COR-L47 (cell line): Measurements from ENCODE around the gene ZNF362.

Source experiments
- DNase-seq: peaks from one replicate; lab custom pipeline; 2025; lab: John Stamatoyannopoulos, UW

Gene ZNF362

DNA sequence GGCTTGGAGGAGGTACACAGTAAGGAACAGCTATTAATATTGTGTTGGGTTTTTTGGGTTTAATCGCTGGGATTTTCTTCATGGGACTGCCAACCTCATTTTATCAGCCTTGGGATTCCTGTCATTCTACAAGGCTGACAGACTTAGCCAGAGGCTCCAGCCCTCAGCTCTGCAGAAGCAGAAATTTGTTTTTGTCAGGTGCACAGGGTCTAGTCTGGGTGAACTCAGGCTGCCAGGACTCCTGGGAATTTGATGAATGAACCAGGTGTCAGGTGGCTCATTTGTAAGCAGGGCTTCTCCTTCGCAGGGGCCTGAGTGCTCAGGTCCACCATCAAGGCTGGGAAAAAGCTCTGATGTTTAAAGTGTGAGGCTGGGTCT is 11.5 kb upstream of the ZNF362 start:
- DNase-seq: no peak

DNA sequence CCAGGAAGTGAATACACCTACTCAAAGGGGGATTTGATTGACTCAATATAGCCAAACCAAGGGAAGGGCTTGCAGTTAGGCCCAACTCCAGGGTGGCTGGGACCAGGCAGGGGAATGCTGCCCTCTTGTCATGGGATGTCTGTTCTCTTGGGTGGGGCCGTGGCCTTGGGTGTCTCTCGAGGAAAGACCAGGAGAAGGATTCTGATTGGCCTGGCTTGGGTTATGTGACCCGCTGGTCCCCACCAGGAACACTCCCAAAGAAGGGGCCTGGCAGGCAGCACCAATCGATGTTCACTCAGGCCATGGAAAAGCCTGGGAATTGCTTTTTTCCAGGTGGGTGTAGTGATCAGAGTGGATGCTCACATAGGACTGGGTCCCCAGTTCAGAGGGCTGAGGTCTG is 10.1 kb upstream of the ZNF362 start:
- no peak for DNase-seq

DNA sequence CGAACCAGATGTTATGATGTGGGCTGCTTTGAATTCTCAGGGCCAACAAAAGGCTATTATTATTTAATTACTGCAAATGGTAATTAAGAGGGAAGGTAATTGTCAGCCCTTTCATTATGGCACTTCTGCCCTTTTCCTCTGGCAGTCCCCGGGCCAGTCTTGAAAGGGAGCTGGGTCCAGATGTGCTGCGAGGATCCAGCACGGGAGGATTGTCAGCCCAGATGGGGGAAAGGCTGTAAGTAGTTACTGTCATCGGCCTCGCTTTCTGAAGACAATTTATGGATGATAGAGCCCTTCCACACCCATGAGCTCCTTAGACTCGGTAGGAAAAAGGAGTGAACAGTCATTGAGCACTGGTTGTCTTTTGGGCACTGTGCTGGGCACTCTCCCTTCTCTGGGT is 8.7 kb upstream of the ZNF362 start:
- no peak for DNase-seq

DNA sequence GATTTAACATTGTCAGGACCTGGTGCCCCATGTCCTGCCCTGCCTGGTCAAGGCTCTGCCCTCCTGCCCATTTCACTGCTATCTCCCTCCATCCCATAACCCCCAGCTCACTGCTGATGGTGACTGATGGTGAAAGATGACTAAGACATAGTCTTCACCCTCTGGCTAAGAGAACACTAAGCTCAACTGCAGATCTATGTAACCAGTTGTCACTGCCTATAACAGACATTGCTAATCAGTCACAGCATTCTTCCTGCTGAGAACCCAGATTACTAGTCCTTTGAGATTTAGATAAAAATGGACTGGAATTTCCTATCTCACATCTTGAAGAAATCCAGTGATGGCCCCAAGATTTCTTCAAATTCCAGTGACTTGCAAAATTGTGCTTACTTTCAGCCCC is 8.0 kb upstream of the ZNF362 start:
- DNase-seq: no peak

DNA sequence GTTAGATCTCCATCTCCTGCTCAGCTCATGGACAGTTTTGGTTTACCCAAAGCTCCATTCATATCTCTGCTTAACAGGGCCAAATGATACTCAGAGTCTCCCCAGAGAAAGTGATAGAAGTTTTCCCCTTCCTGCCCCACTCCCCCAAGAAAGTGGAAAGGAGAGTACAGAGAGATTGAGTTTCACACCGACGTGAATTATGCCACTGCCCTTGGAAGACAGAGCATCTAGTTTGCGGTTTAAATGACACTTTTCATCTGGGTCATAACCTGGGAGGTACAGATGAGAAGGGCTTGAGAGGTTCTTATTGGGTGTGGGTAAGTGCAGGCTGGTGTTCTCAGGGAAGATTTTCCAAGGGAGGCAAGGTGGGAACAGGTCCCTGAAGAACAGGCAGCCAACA is 6.9 kb upstream of the ZNF362 start:
- DNase-seq: no peak

DNA sequence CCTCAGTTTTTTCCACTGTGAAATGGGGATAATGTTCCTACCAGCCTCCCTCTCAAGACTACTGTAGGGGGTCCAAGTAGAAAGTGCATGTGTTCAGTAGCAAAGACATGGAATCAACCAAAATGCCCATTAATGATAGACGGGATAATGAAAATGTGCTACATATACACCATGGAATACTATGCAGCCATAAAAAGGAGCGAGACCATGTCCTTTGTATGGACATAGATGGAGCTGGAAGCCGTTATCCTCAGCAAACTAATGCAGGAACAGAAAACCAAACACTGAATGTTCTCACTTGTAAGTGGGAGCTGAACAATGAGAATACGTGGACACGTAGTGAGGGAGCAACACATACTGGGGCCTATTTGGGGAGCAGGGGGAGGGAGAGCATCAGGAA is 6.1 kb upstream of the ZNF362 start:
- DNase-seq: no peak

DNA sequence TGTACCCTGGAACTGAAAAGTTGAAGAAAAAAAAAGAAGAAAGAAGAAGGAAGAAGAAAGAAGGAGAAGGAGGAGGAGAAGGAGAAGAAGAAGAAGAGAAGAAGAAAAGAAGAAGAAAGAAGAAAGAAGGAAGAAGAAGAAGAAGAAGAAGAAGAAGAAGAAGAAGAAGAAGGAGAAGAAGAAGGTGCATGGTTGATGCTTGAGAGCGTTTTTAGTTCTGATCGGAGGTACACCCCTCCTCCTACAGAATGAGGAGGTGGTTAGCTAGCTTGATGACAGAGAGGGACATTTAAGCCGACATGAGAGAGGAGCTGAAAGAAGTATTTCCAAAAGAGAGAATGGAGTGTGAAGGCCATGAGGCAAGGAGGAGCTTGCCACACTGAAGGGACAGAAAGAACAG is 5.6 kb upstream of the ZNF362 start:
- DNase-seq: no peak

DNA sequence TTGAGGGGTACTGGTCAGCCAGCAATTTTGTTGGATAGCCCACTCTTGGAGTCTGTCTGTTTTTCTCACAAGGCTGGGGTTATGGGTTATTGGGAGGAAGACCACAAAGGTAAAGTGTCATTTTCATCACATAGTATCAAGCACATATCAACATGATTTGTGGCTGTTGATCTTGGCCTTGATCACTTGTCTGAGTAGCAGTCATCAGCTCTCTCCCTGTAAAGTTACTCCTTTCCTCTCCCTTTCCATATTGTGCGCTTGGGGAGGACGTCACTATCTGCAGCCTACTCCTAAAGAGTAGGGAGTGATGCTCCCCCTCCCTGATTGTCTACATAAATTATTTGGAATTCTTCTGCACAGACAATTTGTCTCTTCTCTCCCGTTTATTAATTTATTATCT is 1.8 kb upstream of the ZNF362 start:
- DNase-seq: no peak

DNA sequence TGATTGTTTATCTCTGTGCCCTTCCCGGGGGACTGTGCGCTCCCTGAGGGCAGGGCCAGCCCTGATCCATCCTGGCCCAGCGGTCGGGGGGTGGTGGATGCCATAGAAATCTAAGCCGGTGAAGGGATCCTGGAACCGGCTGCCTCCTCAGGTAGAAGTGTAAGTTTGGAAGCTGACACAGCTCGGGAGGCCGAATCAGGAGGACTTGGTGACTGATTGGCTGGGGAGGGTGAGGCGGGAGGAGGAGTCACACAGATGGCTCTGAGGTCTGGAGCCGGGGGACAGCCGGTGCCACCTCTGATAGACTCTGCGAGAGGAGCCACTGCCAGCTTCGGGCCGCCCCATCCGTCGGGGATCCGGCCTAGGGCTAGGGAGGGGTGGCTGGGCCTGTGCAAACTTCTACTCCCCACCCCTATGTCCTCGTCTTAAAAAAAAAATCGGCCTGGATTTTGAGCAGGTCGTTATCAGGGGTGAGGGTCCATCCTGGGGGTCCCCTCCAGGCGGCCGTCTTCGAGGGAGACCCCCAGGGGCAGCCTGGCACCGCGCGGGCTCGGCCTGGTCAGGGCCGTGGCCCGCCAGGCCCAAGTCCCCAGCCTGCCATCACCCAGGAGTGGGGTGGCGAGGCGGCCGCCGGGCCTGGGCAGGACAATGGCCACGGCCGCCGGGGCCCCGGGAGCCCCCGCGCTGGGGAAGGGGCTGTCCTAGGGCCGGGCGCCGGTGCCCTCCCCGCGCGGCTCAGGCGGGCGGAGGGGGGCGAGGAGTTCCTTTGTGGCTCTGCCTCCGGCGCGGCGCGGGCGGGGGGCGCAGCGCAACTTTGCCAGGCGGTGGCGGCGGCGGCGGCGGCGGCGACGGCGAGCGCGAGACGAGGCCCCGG is 708 bp upstream of the ZNF362 start:
- DNase-seq: peak; percentile 52

DNA sequence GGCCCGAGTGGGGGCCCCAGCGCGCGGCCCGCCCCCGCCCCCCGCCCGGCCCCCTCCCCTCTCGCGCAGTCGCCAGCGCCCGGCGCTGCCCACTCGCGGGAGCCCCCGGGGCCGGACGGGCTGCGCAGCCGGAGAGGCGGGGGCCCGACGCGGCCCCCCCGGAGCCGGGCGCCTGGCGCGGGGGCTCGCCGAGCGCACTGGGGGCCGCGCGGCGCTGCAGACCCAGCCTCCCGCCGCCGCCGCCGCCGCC is 146 bp upstream of the ZNF362 start:
- no peak for DNase-seq

DNA sequence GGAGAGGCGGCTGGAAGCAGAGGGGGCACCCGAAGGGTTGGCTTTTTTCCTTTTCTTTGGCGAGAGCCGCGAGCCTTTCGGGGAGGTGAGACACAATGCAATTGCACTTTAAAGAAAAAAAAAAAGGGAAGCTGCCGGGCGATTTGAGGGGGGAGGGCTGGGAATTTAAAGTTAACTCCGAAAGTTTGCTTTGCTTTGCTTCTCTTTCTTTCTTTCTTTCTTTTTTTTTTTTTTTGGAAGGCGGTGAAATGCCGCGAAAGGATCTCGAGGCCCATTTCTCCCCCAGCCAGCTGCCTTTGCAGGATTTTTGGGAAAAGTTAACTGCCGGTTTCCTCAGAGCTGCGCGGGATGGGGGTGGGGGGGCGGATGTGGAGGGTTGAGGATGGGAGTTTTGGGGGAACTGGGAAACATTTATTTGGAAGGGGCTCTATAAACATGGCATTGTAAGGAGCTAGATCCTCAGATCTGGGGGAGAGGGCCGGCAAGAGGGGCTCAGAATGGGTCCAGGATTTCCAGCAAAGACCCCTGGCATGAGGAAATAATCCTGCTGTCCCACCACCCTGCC is 997 bp downstream of the ZNF362 start:
- DNase-seq: no peak

DNA sequence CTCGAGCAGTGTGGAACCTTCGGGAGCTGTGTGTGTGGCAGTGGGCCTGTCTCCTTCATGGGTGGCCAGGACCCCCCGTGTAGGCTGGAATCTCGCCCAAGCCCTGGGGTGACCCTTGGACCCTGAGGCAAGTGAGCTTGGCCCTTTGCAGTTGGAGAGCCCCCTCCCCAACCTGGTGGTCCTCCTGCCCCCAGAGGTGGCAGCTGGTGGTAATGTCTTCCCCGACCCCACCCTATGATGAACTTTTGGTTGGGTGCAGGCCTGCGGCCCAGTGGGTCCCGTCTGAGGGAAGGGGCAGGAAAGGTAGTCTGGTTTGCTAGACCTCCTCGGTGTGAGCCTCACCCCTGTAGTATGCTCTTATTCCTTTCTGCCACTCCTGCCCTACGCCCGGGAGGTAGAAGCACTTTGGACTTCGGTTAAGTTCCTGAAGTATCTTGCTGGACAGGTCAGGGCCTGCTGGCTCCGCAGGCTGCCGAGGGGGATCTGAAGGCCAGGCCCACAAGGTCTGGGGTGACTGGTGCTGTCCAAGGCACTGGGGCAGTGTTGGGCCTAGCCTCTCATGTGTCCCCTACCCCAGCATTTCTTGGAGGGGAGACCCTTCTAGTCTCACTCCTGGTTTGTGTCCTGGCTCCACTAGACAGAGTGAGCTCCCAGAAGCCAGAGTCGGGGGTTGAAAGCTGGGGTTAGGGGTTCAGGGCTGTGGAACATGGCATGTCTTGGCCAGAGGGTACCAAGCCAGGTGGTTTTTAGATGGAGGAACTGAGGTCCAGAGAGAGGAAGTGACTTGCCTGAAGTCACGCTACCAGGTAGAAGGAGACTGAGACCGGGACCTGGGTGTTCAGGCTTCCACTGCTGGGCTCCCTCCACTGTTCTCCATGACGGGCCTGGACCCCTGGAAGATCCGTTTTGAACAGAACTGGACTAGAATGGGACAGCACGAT is 1.8 kb downstream of the ZNF362 start:
- DNase-seq: no peak

DNA sequence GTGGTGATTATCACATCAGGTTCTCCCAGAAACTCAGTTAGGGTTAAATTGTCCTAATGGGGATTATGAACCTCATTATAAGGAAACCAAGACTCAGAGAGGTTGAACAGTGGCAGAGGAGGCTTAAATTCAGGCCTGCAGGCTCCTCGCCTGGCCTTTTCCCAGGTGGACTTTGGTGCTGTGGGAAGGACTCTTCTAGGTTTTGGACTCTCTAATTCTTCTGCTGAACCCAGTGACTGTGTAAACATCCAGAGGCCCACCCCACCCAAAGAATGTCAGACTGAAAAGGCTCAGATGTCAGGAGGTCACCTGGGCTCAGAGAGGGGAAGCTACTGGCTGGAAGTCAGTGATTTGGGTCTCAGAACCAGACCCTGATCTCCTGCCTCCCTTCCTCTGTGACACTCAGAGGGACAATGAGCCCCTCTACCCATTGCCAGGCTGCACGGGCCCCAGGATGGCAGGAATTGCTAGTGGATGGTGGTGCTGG is 2.5 kb downstream of the ZNF362 start:
- DNase-seq: no peak

DNA sequence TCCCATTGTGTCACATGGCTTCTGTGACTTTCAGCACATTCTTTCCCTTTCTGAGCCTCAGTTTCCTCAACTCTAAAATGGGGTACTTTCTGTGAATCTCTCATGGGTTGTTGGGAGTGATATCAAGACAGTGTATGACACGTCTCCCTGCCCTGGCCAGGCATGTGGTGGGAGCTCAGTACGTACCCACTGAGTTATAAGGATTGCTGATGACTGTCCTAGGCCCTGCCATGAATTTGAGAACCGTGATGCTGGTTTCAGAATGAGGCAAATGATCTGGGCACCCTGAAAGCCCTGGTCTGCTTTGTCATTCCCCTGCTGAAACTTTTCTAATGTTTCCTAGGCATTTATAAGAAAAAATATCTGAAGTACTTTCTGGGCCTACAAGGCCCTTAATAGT is 3.6 kb downstream of the ZNF362 start:
- no peak for DNase-seq

DNA sequence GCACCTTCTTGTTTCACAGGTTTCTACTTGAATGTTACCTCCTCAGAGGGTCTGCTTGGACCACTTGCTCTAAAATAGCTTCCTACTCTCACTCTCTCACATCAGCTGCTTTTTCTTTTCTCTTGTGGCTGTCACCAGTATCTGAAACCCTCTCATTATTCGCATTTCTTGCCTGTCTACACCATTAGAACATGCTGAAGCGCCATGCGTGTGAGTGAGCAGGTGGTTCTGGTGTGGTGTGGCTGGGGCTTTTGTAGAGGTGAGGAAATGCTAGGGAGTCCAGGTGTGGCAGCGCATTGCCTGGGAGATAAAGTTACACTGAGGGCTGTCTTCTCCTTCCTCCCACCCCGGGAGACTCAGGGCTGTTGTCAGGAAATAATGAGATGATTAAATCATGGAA is 4.1 kb downstream of the ZNF362 start:
- peak; percentile 34 for DNase-seq

DNA sequence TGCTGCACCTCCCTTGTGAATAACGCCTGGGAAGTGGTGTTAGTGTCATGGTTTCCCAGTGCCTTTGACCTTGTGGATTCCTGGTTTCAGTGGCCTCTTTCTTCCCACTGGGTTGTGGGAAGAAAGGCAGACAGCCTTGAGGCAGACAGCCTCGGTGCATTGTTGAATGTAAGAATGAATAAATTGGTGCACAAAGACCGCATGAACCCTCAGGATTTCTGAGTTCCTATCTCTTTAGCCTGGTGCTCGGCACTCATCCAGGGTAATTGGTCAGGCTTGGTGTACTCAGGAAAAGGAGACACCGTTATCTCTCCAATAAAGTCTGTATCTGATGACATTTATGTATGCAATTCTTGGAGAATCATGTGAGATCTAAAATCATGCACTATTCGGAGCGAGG is 5.1 kb downstream of the ZNF362 start:
- DNase-seq: no peak

DNA sequence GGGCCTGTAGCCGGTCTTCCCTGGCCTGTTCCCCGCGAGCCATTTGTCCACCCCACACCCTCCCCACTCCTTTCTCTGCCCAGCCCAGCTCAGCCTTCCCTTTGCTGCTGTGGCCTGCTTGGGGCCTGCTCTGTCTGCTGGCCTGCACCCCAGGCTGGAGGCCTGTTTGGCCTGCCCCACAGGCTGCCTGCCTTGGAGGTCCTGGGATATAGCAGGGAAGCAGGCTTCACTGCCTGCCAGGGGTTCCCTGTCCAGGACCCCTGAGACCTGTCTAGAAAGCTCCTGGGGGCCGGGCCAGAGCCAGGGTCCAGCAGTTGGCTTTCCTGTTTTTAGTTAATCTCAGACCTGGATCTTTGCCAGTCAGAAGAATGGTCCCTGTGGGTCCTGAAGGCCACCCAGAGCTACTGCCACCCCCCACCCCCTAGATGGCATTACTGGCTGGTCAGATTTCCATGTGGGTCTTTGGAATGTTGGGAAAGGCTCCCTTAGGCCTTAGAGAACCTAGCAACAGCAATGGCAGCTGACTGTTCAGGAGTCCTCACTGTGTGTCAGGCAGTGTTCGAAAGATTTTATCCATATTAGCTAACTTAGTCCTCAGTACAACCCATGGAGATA is 7.7 kb downstream of the ZNF362 start:
- DNase-seq: no peak

DNA sequence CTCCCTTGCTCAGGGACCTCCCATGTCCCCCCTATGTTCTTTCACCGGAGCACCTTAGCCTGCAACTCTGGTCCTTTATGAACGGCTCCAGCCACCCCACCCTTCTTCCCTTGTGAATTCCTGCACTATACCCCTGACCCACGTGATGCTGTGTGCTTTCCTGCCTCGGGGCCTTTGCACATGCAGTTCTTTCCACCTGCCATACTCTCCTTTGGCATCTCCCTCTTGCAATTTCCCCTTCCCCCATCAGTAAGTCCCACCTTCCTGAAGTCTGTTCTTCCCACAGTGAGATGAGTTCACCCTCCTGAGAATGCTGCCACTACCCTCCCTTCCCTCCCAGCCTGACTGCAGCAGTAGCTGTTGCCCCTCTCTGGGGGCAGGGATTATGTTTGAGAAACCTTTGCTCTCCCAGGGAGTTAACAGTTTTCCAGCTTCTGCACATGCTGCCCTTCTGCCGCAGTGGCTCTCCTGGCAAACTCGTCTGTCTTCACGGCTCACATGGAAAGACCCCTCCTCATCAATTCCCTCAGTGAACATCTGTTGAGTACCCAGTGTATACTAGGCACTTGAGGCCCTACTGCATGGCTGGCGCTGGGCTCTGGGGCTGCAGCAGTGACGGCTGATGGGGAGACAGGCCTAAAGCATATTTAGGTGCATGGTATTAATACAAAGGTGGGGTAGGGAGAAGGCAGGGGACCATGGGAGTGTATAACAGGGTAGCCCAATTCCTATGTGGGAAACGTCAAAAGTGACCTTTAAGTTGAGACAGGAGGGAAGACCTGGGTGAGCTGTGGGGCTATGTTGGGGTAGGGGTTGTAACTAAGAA is 9.7 kb downstream of the ZNF362 start:
- DNase-seq: no peak

DNA sequence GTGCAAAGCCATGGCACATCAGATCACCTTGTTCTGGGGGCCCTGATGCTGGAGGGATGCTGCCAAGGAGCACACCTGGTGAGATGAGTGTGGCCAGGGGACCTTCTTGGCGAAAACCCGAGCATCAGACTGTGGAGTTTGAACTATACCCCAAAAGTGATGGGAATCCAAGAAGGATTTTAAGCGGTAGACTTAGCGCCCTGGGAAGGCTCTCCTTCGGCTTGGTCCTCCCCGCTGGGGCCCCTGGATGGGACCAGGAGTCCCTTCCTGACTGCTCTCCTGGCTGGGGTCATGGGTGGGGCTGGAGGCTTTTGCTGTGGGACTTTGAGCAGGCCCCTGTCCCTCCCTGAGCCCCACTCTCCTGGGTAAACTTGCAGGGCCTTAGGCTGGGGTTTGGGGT is 10.5 kb downstream of the ZNF362 start:
- no peak for DNase-seq

DNA sequence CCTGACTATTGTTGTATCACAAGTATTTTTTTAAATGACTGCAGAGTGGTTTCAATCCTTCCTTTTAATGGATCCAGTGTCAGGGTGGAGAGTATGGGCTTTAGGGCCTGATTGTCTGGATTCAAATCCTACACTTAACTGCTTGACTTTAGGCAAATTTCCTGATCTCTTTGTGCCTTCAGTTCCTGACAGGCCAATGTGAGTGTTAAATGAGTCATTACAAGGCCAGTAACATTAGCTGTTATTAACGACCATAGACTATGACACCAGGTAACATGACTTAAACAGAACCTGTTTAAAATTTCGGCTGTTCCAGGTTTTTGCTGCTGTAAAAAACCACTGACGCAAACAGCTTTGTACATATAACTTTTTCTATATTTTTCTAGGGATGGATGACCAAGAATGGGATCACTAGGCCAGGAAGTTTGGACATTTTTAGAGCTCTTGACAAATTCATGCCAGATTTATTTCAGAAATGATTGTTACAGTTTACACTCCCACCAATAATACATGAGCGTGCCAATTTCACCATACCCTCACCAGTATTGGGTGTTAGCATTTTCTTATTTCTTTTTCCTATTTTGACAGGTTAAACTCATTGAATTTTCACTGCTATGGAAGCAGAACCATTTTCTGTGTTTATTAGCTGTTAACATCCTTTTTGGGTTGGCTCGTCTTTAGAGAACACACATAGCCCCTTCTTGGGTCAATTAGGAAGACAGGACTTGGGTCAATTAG is 11.3 kb downstream of the ZNF362 start:
- DNase-seq: no peak

DNA sequence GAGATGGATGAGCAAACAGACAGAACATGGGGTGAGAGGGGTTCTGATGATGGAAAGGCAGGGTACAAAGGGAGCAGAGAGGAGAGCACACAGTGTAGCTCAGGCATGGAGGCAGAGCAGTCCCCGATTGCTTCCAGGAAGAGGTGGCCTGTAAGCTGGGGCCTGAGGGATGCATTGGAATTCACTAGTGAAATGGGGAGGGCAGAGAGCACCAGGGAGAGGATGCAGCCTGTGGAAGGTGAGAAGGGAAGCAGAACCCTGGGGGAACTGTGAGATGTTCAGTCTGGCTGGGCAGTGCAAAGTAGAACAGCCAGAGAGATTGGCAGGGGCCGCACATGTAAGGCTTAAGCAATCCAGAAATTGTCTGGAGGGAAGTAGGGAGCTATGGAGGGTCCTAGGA is 12.2 kb downstream of the ZNF362 start:
- no peak for DNase-seq
